GM19240 (cell line): ENCODE data around the gene WDR62.
A peak's percentile ranks its signal among the peaks of the same experiment; 100 is the strongest.

Experiments used
- DNase-seq: peaks from one replicate; pipeline ENCODE4 v3.0.0; 2011; ENCODE audit warnings: low spot score; ENCODE audit not compliant: insufficient read length

Gene WDR62

GRCh38 chr19:36054733-36055686, at the start of gene WDR62:
Gene WDR62 (plus strand): TSS chr19:36054897. CDS start chr19:36054972, 75 bp downstream.
- peak; percentile 92 for DNase-seq

DNA sequence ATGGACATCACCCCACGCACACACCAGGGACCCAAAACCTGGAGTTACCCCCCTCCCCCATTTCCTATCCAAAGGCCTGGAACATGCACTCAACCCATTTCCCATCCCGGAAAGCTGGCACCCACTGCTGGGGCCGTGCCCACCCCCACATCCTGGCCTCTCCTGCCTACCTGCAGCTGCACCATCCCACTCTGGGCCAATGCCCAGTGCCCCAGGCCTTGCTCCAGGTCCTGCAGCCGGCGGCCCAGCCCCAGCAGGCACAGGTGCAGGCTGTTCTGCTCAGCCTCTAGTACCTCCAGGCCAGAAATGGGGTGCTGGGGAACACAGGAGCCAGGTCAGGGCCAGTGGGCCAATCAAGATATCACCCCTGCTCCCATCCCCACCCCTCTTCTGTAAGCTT, 47.7 kb upstream of the WDR62 start:
- DNase-seq: no peak

- no peak for DNase-seq
These were observed 46.2 kb upstream of the WDR62 start, which contains the start of gene SYNE4 for GRCh38 chr19:36008336-36008978. Gene SYNE4 (minus strand): TSS chr19:36008813. CDS start chr19:36008681, 132 bp downstream.

DNA sequence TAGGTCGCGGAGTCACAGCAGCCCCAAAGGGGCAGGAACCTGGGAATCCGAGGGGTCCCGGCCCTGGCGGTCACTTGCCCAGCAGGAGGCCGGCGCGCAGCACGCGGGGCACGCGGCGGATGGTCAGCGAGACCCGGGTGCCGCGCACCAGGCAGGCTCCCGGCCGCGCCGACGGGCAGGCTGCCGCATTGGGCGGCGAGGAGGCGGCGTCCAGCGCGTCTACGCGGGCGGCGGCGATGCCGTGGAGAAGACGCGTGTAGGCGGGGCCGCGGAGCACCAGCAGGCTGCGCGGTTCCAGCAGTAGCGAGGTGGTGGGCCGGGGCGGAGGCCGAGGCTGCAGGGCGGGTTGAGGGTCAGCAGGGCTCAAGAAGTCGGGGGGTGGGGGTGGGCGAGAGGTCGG, 45.5 kb upstream of the WDR62 start:
- DNase-seq: no peak

GRCh38 chr19:36009633-36010379, 44.9 kb upstream of the WDR62 start:
- DNase-seq: no peak

DNA sequence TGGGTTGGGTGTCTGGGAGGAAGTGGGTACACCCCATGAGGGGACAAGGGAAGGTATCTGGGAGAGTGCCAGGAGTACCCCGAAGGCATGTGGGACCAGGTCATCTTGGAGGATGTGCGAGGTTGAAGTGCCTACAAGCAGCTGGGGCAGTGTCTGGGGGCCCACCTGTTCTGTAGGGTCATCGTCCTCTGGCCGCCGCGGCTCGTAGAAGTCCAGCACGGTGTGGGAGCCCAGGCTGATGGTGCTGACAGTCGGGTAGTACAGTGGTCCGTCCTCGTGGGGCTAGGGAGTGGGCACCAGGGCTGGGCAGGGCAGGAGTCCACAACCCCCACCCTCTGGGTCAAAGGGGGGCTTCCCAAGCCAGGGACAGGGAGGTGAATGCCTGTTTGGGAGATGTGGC, 44.3 kb upstream of the WDR62 start:
- DNase-seq: no peak

DNA sequence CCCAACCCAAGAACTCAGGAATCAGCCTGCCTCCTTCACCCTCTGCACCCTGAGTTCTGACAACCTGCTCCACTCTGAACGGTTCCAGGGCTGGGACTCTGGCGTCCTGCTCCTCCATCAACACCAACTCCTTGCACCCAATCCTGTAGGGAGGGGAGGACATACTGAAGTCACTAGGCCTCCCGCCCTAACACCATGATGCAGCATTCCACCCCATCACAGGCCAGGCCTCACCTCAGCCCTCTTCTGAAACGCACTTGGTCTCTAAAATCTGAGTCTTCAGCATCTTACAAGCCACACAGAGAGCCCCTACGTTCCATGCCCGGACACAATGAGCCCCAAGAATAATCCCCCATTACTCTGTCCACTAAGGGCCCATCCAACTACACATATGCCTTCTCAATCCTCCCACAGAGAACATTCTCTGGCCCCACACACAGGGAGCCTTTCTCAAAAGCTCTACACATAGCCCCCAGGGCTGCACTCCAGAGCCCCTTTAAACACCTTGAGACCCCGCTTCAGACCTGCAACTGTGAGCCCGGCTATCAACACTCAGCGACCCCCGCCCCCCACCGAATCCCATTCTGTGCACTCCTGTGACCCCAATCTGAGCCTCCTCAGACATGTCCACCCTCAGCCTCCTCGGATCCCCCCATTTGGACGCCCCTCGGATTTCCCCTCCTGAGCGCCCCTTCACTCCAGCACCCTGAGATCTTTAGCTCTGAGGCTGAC, 41.3 kb upstream of the WDR62 start:
- DNase-seq: no peak

DNA sequence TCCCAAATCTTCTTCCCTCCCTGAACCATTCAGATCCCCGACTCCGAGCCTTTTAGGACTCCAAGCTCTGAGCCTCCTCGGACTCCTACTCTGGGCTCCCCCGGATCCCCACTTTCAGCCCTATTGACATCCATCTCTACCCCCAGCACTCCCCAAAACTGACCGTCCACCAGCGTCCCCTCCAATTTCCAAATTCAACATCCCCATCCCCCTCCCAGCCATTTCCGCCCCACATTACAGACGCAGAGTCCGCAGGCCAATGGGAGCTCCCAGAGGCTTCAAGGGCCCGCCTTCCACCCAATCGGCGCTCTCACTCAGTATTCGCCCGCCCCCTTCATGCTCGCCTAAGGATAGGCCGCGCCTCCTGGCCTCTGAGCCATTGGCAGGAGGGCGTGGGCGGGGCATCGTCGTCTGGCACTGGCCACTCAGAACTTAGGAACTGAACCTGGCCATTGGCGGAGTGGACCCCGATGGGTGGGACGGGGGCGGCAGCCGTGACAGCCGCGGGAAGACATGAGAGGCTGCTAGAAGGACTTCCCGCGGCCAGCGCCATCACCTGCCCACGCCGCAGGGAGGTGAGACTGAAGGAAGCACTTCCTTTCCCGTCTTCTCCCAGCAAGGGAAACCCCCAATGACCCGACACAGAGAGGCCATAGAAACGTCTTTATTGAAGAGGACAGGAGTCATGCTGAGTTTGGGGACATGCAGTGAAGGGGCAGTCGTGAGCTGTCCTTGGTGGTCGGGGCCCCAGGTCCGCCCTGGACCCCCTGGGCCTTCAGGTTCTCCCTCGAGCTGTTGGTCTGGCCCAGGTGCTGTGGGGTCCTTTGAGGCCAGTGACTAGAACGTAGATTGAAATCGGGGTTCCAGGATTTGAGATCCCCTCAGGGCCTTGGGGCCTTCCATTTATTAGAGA, 40.4 kb upstream of the WDR62 start, which contains the start of gene ALKBH6:
Gene ALKBH6, minus strand, starts transcription at position 202 of the 913 bp plus-strand sequence. CDS start 816 bp downstream, outside the sequence.
- peak; percentile 100 for DNase-seq

GRCh38 chr19:36019061-36019670, 35.5 kb upstream of the WDR62 start:
- DNase-seq: no peak

DNA sequence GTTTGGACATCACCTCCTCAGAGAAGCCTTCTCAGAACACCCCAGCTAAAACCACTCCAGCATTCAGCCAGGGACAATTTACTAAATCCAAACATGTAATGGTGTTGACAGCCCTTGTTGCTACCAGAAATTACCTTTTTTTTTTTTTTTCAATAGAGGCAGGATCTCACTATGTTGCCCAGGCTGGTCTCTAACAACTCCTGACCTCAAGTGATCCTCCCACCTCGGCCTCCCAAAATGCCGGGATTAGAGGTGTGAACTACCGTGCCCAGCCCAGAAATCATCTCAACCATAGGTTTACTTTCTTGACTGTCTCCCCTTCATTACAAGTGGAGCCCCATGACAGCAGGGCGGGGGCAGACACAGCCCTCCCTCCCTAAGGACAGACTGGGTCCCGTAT, 31.3 kb upstream of the WDR62 start:
- DNase-seq: no peak

GRCh38 chr19:36025541-36025940, 29.2 kb upstream of the WDR62 start:
- no peak for DNase-seq

DNA sequence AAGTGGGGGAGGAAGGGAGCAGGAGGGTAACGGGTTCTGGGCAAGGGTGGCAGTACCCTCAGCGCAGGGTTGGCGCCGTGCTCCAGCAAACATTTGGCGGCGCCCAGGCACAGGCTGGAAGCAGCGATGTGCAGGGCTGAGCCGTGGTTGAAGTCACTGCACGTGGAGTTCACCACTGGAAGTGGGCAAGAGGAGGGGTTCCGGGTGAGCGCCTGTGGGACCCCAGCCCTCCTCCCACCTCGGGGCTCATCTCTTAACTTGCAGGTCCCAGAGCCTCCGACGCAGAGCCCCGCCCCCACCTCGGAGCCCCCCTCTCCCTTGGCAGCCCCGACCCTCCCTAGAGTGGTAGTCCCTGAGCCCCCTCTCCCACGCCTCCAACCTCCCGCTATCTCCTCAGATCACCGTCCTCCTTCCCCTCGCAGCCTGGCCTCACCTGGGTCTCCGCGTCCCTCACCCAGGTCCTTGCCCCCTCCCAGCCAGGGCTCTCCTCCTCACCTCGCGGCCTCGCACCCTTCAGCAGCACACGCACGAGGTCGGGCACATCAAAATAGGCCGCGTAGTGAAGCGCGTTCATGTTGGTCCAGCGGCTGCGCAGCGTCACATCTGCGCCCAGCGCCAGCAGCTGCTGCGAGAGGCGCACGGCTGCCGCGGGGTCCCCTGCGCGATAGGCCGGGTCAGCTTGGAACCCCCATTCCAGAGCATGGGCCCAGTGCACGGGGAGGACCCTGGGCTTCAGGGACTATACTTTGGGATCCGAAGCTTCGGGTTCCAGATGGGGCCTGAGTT, 28.4 kb upstream of the WDR62 start:
- DNase-seq: no peak

GRCh38 chr19:36027696-36028095, 27.0 kb upstream of the WDR62 start:
- DNase-seq: no peak

GRCh38 chr19:36028313-36029041, 26.2 kb upstream of the WDR62 start:
- no peak for DNase-seq

- DNase-seq: no peak
These were observed 24.2 kb upstream of the WDR62 start for GRCh38 chr19:36030264-36031148.

GRCh38 chr19:36031308-36031707, 23.4 kb upstream of the WDR62 start:
- DNase-seq: no peak
